ENCODE results near the gene DOHH.

The DOHH gene

DNA sequence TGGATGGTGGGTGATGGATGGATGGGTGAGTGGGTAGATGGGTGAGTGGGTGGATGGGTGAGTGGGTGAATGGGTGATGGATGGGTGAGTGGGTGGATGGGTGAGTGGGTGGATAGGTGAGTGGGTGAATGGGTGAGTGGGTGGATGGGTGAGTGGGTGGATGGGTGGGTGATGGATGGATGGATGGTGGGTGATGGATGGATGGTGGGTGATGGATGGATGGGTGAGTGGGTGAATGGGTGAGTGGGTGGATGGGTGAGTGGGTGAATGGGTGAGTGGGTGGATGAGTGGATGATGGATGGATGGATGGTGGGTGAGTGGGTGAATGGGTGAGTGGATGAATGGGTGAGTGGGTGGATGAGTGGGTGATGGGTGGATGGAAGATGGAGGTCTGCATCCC, 23.0 kb downstream of the DOHH start:
- DNase-seq = no peak

DNA sequence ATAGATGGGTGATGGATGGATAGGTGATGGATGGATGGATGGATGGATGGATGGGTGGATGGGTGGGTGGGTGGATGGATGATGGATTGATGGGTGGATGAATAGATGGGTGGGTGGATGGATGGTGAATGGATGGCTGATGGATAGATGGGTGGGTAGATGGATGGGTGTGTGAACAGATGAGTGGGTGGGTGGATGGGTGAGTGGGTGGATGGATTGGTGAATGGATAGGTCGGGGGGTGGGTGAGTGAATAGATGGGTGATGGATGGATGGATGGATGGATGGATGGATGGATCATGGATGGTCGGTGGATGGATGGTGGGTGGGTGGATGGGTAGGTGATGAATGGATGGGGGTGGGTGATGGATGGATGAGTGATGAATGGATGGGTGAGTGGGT, 23.6 kb downstream of the DOHH start:
- DNase-seq = no peak

DNA sequence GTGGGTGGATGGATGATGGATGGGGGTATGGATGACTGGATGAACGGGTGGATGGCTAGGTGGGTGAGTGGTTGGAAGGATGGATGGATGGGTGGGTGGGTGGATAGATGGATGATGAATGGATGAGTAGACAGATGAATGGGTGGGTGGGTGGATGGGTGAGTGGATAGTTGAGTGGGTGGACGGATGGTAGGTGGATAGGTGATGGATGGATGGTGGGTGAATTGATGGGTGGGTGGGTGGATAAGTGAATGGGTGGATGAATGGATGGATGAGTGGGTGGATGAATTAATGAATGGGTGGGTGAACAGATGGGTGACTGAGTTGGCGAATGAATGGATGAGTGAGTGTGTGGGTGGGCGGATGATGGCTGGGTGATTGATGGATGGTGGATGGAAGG, 25.0 kb downstream of the DOHH start:
- no peak for DNase-seq

DNA sequence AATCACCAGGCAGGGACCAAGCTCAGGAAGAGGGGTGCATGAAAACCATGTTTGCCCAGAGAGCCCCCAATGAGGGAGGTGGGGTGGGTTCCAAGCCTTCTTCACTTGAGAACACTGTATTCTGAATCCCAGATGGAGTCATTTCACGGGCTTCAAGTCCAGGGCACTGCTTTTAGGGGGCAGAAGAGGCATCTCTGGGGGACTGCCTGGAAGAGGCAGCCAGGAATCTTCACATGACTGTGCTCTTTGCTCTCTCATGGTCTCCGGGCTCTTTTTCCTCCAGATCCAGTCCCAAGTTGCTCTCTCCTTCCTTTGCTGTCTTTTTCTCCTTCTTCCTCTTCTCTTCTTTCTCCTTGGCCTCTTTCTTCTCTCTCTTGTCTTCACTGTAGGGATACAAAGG, 25.9 kb downstream of the DOHH start:
- no peak for DNase-seq

DNA sequence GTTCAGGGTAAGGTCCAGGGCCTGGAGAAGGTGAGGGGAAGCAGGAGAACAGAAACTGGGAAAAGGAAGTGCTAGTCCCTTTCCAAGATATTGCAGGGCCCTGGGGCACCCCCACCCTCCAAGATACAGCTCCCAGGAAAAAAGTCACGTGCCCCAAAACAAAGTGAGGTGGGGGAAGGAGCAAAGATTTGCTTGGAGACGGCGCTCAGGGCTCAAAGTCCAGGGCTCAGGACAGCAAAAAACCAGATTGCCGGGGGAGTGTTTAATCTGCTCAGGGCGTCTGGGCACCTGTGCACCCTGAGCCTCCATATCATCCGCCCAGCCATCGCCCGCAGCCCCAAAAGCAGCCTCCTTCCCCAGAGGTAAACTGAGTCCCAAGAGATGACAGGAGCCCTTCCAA, 26.5 kb downstream of the DOHH start:
- DNase-seq = no peak

DNA sequence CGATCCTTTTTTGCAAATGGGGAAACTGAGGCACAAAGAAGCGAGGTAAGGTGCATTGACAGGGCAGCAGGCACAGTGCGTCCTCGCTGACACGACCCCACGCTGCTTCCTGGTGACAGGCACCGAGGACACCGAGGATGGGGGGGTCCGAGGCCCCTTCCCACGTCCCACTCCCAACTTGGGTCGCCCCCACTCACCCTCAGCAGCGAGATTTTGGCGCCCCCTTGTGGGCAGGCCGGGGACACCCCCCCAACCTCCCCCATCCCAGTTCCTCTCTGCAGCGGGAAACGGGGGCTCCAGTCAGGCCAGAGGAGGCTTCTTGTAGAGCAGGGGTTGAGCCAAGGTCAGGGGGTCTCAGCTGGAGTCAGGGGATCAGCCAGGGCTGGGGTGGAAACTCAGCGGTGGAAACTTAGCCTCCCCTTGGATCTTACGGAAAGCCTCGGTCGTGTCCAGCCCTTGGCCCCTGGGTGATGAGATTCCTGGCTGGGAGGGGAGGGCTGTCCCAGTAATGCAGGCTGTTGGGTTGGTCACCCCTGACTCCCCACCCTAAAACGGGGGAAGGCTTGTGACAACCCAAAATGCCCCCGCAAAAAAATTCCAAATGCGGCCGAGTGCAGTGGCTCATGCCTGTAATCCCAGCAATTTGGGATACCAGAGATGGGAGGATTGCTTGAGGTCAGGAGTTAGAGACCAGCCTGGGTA, 28.4 kb downstream of the DOHH start:
- peak; percentile 43 for DNase-seq

DNA sequence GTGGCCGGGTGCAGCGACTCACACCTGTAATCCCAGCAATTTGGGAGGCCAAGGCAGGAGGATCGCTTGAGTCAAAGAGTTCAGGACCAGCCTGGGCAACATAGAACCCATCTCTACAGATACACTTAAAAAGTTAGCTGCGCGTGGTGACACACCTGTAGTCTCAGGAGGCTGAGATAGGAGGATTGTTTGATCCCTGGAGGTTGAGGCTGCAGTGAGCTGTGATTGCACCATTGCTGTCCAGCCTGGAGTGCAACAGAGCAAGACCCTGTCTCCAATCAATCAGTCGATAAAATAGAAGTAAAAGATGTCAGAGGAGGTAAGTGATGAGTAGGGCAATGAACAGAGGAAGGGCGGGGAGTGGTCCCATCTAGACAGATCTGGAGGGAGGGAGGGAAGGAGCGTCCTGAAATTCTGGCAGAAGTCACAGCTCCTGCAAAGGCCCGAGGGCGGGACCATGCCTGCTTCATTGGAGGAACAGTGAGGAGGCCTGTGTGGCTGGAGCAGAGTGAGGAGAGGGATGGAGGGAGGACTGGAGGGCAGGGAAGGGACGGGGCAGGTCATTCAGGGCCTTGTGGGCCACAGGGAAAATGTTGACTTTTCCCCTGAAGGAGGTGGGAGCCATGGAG, 29.9 kb downstream of the DOHH start:
- DNase-seq = no peak

DNA sequence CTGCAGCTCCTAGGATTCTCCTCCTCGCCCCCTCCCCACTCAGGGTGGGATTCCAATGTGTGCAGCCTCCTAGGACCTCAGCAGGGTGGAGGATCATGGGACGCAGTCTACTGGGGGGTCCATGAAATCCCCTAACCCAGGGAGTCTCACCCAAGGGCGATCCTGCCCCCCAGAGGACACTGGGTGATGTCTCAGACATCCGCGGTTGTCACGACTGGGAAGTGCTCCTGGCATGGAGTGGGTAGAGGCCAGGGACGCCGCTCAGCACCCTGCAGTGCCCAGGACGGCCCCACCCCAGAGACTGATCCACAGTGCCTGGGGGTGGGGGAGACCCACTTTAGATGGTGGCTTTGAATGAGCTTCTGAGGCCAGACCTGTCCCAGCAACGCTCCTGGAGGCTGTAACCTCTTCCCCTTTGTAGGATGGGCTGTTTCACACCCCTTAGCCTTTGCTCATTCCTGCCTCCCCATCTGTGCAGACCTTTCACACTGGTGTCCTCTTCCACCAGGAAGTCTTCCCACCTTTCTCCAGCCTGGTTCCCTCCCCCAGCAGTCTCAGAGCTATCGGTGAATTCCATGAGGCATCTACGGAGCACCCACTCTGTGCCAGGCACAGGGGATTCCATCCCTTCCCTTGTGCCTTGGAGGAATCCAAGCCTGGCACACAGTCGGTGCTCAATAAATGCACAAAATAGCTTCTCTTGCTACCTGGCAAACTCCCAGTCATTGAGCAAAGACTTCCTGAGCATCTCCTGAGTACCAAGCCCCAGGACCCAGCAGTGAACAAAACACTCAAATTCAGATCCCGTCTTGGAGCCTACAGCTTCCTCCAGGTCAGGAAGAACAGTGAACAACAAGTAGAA, 30.6 kb downstream of the DOHH start:
- no peak for DNase-seq

DNA sequence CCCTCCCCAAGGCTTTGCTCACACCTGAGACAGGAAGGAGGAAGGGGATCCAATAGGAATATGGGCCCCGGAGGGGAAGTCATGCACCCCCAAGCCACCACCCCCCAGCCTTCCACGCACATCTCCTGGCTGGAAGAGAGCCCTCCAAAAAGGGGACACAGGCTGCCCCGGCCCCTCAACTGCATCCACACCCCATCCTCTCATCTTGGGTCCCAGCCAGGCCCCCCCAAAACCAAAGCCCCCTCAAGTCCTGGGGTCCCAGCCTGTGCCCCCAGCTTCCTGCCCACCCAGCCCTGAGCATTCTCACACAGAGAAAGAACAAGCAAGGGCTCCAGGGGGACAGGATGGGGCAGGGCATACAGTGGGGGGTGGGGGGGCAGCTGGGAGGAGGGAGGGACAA, 32.3 kb downstream of the DOHH start:
- DNase-seq = no peak

DNA sequence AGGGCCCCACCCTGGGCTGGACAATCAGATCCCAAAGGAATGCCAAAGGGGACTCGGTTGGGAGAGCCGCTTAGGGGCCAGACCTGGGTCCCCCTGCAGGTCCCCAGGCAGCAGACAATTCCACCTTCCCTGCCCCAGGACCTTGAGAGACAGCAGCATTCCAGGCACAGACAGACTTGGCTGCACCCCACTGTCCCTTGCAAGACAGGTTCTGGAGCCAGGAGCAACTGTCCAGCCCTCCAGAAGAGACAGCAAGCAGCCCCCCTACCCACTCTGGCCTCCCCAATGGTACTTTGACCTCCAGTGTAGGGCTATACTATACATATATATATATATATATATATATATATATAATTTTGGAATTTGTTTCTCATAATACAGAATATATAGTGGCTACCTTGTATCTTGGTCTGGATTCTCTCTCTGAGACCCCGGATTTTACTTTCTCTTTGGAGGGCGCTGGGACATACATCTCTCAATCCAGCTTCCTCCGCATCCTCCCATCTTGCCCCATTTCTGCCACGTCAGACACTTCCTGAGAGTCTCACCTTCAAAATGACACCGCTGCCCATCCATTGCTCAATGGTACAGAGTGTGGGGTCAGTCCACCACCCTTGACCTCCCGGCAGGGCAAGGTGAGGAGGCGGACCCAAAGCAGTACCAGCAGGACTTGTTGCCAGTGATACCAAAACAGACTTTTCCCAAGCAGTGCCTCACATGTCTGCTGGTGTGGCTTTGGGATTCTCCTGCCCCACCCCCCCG, 32.9 kb downstream of the DOHH start:
- no peak for DNase-seq

DNA sequence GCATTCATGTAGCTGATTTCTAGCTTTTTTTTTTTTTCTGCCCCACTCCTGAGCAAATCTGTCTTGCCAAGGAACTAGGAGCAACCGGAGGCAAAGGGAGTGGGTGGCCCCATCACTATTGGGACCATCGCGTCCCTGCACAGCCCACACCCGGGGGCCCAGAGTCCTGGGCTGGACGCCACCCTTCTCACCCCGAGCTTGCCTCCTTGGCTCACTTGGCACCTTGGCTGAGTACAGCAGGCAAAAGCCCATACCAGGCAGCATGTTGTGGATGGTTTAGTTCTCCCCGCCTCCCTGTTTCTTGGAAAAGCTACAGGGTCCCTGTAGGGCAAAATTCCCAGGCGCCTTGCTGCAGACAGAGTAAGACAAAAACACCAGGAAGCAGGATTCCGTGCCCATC, 33.8 kb downstream of the DOHH start:
- DNase-seq = no peak

DNA sequence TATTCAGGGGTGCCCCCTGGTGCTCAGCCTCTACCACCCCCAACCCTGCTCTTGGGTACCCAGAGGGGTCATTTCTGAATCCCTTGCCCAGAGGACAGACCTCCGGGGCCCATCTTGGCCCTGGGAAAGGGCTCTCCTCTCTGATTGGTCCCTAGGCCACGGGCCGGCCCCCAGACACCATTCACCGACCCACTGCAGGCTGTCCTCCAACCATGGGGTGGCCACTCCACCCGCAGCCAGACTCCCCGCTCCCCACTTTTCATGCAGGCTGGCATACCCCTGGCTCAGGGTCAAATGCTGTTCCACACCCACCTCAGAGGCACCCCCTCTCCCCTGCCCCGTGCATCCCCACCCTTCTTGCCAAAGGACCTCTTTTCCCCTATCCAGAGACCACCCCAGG, 34.9 kb downstream of the DOHH start:
- no peak for DNase-seq

DNA sequence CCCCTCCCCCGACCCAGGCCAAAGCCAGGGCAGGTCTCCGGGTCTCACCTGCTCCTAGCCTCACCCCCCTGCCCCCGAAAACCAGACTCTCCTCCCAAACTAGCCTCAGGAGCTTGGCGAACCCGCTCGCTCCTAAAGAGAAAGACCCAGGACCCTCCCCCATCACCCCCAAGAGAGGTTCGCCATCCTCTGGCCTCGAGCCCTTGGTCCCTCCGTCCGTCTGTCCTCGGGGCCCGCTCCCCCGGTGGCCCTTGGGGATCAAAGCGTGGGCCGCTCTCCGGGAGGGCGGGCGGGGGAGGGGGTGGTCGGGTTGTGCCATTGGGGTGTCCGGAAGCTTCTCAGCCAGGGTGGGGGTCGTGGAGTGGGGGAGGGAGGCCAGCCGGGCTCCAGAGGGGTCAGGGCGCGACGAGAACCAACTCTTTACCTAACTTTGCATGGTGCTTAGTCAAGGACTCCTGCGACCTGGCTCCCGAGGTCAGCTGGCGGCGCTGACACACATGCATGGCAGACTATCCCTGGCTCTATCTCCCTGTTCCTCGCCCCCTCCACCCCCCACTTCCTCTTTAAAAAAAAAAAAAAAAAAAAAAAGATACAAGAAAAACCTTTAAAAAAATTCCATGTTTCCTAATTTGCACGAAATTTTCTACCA, 35.8 kb downstream of the DOHH start:
- no peak for DNase-seq

DNA sequence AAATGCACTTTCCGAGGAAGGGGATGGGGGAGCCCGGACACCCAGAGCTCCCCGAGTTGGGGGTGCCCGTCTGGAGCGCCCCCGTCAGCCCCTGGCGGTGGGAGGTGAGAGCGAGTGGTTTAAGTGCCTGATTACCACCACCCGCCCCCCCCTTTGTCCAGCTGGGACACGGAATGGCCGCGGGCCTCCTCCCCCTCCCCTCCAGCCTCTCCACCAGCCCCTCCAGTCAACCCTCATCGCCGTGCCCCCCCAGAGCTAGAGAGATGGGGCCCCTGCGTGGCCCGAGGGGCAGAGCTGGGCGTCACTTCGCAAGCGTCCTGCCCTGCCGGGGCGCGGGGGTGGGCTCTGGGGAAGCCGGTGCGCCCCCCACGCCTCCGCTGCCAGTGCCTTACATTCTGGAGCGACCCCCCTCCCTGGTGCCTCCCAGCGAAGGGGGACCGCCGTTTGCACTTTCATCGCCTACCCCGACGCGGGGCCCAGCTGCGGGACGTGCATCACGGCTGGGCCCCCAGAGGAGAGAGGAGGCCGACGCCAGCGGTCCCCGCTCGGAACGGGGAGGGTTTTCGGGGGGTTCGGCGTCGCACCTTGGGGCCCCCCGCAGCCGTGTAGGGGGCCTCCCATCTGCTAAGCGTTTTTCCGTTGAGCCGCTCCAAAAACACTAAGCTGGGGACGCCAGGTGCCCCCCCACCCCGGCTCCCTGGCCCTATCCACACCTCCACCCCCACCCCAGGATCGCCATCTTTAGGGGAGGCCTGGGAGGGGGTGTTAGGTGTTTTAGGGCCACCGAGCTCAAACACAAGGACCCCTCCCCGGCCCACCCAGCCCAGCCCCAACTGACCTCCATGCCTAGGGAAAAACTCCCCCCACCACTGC, 36.5 kb downstream of the DOHH start:
- no peak for DNase-seq

DNA sequence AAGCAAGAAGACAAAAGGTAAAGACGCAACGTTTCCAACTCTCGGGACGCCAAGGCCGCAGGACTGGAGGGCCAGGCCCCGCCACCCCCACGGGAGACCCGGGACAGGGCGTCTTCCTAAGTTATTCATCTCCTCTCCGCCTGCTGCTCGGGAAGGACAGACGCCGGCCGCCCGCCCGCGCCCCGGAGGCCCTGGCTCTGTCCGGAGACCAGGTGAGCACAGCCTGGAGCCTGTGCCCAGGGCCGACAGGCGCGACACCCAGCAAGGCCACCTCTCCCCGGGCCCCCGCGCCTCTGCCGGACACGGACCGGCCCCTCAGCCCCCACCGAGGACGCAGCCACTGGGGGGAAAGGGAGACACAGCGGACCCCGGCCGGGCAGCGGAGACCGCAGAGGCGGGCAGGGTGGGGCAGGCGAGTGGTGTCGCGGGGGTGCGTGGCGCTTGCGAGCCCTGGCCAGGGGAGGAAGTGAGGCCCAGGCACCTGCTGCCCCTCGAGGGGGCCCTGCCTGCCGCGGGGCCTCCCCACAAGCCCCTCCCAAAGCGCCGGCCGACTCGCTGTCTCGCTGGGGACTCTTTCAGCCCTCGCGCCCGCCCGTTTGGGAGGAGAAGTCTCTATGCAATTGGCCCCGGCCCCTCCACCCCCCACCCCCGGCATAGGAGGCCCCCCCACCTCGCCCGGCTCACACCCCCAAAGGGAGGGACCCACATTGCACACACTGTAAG, 37.3 kb downstream of the DOHH start:
- DNase-seq = no peak

DNA sequence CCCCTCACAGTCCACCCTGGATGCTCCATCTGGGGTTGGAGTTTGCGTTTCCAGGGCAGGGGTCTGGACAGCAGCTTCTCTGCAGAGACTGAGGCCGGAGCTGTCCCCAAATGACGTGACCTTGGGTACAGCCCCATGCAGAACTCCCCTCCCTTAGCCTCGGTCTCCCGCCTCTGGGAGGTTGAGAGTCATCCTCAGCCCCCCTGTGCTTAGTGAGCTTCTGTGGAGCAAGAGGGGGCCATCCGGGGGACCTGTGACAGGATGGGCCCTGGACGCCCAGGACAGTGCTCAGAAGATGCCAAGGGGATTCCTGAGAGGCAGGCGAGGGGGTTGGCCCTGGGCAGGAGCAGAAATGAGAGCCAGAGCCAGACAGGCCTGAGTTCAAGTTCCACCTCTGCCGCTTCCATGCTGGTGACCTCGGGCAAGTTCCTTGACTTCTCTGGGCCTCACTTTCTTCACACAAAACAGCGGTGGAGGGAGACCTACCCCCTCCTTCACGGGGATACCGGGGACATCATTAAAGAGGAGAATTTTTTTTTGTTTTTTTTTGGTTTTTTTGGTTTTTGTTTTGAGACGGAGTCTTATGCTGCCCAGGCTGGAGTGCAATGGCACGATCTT, 40.4 kb downstream of the DOHH start:
- no peak for DNase-seq

DNA sequence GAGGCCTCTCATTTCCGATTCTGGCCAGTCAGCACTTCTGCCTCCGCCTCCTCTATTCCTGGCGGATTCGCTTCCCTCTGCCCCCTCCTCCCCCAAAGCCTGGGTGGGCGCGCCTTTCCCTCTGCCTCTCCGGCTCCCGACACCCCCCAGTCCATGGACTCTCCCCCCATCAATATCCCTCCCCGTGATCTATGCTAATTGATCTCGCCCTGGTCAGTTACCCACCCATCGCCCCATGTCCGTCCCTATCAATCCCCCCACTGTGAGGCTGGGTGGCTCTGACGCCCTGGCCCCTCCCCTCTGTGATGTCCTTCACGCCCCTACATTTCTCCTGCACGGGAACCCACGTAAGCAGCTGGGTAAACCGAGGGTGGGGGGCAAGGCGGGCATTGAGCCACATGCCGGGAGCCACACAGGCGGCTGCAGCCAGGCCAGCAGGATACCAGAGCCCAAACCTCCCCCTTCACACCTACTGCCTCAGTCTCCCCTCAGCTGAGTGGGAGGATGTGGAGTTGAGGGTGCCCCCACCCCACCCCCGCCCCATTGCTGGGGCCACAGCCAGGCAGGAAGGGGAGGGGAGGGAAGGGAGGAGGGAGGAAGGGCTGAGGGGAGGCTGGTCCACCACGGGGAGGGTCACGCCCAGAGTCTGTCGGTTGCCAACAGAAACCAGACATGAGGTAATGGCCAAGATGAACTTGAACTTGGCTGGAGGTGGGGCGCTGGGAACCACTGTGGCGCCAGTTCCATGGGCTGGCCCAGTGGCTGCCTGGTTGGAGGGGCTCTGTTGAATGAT, 41.2 kb downstream of the DOHH start:
- no peak for DNase-seq

DNA sequence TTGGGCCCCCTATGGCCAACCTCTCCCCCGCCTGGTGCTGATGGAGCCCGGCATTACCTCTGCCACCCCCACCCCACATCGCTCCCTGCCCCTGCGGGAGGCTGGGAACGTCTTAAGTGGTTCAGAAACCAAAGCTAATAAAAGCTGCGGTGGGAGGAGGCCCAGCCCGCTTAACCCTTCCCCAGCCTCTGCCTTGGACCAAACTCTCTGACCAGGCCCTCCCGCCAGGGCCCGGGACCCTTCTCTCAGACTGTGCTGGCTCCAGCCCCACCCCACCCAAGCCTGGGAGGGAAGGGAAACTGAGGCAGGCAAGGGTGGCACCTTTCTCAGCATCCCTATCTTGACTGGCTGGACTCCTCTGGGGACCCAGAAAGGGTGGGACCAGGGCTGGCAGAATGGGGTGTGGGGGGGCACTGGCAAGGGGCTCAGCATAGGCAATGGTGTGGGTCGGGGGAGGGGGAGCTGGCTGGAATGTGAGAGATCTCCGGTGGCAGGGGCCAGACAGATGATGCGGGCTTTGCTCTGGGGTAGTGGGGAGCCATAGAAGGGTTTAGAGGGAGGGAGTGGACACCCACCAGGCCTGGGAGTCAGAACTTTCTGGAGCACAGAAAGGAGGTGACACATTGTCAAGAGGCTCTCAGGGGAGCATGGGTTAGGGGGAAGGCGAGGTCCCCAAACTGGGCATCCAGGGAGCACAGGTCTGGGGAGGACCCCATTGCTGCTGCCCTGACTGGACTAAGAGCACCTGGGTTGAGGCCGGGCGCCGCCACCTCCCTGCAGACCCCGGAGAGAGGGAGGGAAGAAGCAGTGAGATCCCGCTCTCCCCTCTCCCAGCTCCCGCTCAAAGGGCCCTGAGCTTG, 42.0 kb downstream of the DOHH start:
- DNase-seq = no peak

Measured in T-helper 9 cell (primary cell).